Lung (tissue), 12 donors: ENCODE measurements around the gene C1QTNF6. TPM values are rescaled to one million over a fixed set of nuclear protein-coding genes. Genes with fewer than 3 reads are reported as not detected.

Source experiments
- ATAC-seq: fragments of 200-7000 bp; cut with Tn5 transposase; one replicate; pipeline ENCODE4 v1.9.1; 2020; ENCODE audit warnings: moderate number of reproducible peaks; ENCODE audit not compliant: insufficient read depth, low FRiP score
- DNase-seq, 3 donors: peaks; one replicate each; pipeline ENCODE4 v3.0.0-alpha.2; 2013 to 2017
- H3K27ac ChIP-seq, 2 donors: one replicate each; pipeline ENCODE4 v1.5.1; 2013; ENCODE audit warnings: mild to moderate bottlenecking in 2 of 2, moderate library complexity in 2 of 2, control low read depth in 1 of 2, inconsistent platforms in 1 of 2, low read depth in 1 of 2, low read length in 1 of 2
- H3K27me3 ChIP-seq, 3 donors: one replicate each; pipeline ENCODE4 v1.5.1; 2013; ENCODE audit warnings: low read length in 2 of 3; ENCODE audit not compliant: control insufficient read depth in 3 of 3, insufficient read depth in 3 of 3
- H3K36me3 ChIP-seq, 4 donors: one replicate each; pipeline ENCODE4 v1.5.1; 2013; ENCODE audit warnings: low read length in 4 of 4, mild to moderate bottlenecking in 1 of 4, moderate library complexity in 1 of 4; ENCODE audit not compliant: control insufficient read depth in 4 of 4, insufficient read depth in 4 of 4
- H3K4me1 ChIP-seq, 5 donors: one replicate each; pipeline ENCODE4 v1.5.1; 2013; ENCODE audit warnings: low read length in 5 of 5, mild to moderate bottlenecking in 2 of 5, moderate library complexity in 1 of 5; ENCODE audit not compliant: control insufficient read depth in 5 of 5, insufficient read depth in 5 of 5
- H3K4me3 ChIP-seq: one replicate; pipeline ENCODE4 v1.5.1; 2013; ENCODE audit warnings: mild to moderate bottlenecking, control low read depth, moderate library complexity
- H3K9ac ChIP-seq, 2 donors: one replicate each; pipeline ENCODE4 v1.5.1; 2013; ENCODE audit warnings: low read length in 2 of 2, control low read depth in 1 of 2; ENCODE audit not compliant: insufficient read depth in 1 of 2
- H3K9me3 ChIP-seq, 4 donors: one replicate each; pipeline ENCODE4 v1.5.1; 2013; ENCODE audit warnings: low read length in 3 of 4, mild to moderate bottlenecking in 1 of 4, moderate library complexity in 1 of 4; ENCODE audit not compliant: control insufficient read depth in 4 of 4, insufficient read depth in 3 of 4
- WGBS, 2 donors: extraction: QIAGEN DNeasy Blood & Tissue Kit; methylation state at CpG; one replicate each; pipeline ENCODE4 v1.1.7; 2013; 5-methylcytosine and 5-hydroxymethylcytosine counted together
- polyA plus RNA-seq, 2 donors: library from polyadenylated mRNA; stranded (reverse); fragments of 200-250 nt; gene quantifications; one replicate each; pipeline ENCODE4 v1.2.1, GENCODE V29; 2013
- total RNA-seq, 2 donors: library from RNA; depleted of rRNA in 1 of 2; stranded (reverse); fragments of >200 nt in 1 of 2; gene quantifications; one replicate each; pipeline ENCODE4 v1.2.1, GENCODE V29; 2014 to 2021
- TF ChIP-seq, protein P1 (sequence below): IDR thresholded peaks from 2 replicates; pipeline ENCODE4 v1.5.1; 2012; ENCODE audit warnings: mild to moderate bottlenecking; ENCODE audit errors: control extremely low read depth, extremely low read depth
- donor health status: control.
- donor health status: control.
- donor health status: Bipolar disorder and iron deficiency.
- donor health status: healthy.
- donor health status: DM: yes; HTN: yes; CAD: no.

The C1QTNF6 gene
- total and polyA plus RNA-seq, 4 donors: 3.8 to 14.0 (median 4.3) TPM

DNA sequence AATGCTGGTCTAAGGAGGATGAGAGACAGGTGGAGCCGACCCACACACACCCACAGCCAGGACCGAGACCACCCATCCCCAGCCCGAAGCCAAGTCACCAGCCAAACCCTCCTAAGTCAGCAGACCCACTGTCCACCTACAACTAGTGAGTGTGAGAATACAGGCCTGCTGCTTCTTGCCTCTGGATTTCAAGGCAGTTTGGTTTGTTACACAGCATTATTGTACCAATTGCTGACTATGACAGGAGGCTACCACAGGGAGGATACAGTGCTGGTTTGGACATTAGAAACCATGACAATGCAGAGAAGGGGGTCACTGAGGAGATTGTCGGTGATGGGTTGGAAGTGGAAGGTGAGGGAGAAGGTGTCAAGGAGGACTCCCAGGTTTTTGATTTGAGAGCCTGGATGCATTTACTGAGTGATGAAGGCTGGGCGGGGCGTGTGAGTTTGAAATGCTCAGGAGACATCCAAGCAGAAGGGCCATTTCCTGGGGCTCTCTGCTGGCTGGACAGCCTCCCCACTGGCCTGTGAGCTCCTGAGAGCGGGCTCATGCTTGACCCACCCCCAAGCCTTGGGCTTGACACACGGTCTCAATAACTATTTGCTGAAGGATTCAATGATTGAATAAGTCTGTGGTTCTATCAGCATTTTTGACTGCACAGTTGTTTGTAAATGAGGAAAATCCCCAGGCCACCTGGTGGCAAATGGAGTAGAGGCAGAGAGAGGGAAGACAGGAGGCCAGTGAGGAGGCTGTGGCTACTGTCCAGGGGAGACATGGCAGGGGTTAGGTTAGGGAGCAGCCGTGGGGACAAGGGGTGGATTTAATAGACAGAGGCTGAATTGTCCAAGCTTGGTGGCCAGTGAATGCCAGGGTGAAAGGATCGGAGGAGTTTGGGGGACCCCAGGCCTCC, 33.6 kb upstream of the C1QTNF6 start:
- H3K36me3 ChIP-seq: peaks cover 0 to 1% (median 0%) of the 10 kb centered on the region in 4 donors
- no peaks in the 10 kb centered on the region for H3K4me1 ChIP-seq
- no peak for DNase-seq
- H3K9me3 ChIP-seq: peaks cover 0 to 5% (median 0%) of the 10 kb centered on the region in 4 donors
- H3K27ac ChIP-seq: peak overlapping the region in 1 of 2 donors; percentile 57
- no peak overlapping the region for H3K4me3 ChIP-seq
- TF ChIP-seq, protein P1, sequence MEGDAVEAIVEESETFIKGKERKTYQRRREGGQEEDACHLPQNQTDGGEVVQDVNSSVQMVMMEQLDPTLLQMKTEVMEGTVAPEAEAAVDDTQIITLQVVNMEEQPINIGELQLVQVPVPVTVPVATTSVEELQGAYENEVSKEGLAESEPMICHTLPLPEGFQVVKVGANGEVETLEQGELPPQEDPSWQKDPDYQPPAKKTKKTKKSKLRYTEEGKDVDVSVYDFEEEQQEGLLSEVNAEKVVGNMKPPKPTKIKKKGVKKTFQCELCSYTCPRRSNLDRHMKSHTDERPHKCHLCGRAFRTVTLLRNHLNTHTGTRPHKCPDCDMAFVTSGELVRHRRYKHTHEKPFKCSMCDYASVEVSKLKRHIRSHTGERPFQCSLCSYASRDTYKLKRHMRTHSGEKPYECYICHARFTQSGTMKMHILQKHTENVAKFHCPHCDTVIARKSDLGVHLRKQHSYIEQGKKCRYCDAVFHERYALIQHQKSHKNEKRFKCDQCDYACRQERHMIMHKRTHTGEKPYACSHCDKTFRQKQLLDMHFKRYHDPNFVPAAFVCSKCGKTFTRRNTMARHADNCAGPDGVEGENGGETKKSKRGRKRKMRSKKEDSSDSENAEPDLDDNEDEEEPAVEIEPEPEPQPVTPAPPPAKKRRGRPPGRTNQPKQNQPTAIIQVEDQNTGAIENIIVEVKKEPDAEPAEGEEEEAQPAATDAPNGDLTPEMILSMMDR: no peak
- WGBS, 2 donors: 92 to 94% methylated on average over 10 of the region's 10 CpGs
- no peaks in the 10 kb centered on the region for H3K27me3 ChIP-seq
- no peak overlapping the region for H3K9ac ChIP-seq
- no peak for ATAC-seq

DNA sequence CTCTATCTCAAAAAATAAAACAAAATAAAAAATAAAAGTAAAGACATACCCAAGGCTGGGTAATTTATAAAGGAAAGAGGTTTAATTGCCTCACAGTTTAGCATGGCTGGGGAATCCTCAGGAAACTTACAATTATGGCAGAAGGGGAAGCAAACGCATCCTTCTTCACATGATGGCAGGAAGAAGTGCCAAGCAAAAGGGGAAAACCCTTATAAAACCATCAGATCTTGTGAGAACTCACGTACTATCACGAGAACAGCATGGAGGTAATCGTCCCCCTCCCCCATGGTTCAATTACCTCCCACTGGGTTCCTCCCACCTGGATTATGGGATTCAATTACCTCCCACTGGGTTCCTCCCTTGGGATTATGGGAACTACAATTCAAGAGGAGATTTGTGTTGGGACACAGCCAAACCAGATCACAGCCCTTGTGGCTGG, 32.5 kb upstream of the C1QTNF6 start:
- Histone ChIP-seq H3K4me3 (no peak overlapping the region), H3K9ac (no peak overlapping the region), H3K4me1 (no peaks in the 10 kb centered on the region), H3K27ac (no peak overlapping the region), H3K9me3 (peaks cover 0 to 5% (median 0%) of the 10 kb centered on the region in 4 donors), H3K36me3 (no peaks in the 10 kb centered on the region), H3K27me3 (no peaks in the 10 kb centered on the region)
- TF ChIP-seq, protein P1: no peak
- no peak for ATAC-seq
- 31 to 51% methylated on average over 4 of the region's 4 CpGs for WGBS, 2 donors
- DNase-seq: no peak

DNA sequence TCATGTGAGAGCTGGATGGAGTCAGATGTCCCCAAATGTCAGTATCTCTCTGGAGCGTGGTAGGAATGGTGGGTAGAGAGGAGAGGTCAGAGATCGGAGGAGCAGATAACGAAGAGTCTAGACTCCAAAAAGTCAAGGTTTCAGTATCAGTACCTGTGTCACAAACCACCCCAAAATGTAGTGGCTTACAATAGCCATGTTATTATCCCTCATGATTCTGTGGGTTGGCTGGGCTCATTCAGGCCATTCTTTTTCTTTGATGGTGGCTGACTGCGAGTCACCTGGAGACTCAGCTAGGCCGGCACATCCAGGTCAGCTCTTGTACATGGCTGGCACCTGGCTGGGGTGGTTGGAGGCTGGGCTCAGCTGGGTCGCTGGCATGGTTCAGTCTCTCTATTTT, 31.5 kb upstream of the C1QTNF6 start:
- Histone ChIP-seq H3K4me3 (no peak overlapping the region), H3K27me3 (no peaks in the 10 kb centered on the region), H3K9ac (no peak overlapping the region), H3K9me3 (peaks cover 0 to 5% (median 0%) of the 10 kb centered on the region in 4 donors), H3K27ac (no peak overlapping the region), H3K4me1 (no peaks in the 10 kb centered on the region), H3K36me3 (no peaks in the 10 kb centered on the region)
- DNase-seq (no peak), ATAC-seq (no peak)
- 86 to 92% methylated on average over 6 of the region's 6 CpGs for WGBS, 2 donors
- TF ChIP-seq, protein P1: no peak
